Motor neuron (in vitro differentiated cells): Measurements from ENCODE around the gene TEC. TPM values are rescaled to one million over a fixed set of nuclear protein-coding genes. Genes with fewer than 3 reads are reported as not detected.
A peak's percentile ranks its signal among the peaks of the same experiment; 100 is the strongest.
"Not testable (repeated sequence)": the region's sequence is repeated elsewhere in the genome, so short reads cannot be mapped to it uniquely, and the experiment has no call there.

Source experiments
- ATAC-seq, 8 experiments: fragments of 200-7000 bp; cut with Tn5 transposase; replicated peaks in 6 of 8; 2 replicates each; pipeline ENCODE4 v1.8.0; 2021; ENCODE audit warnings: mild to moderate bottlenecking in 8 of 8, moderate library complexity in 8 of 8
- H3K27ac ChIP-seq, 2 donors: fragments of 250-450 bp; sonication (Bioruptor Pico); 2 replicates each; pipeline ENCODE4 v1.9.0; 2021; ENCODE audit warnings: antibody characterized with exemption in 2 of 2, mild to moderate bottlenecking in 2 of 2, moderate library complexity in 1 of 2
- H3K4me1 ChIP-seq, 2 donors: fragments of 250-450 bp; sonication (Bioruptor Pico); replicated peaks in 1 of 2; 2 replicates each; pipeline ENCODE4 v1.6.1; 2021; ENCODE audit warnings: antibody characterized with exemption in 2 of 2, mild to moderate bottlenecking in 2 of 2, moderate library complexity in 1 of 2
- H3K4me3 ChIP-seq, 5 donors: fragments of 250-450 bp; sonication (Bioruptor Pico); 2 replicates each; pipeline ENCODE4 v1.9.0; 2021; ENCODE audit warnings: antibody characterized with exemption in 5 of 5, mild to moderate bottlenecking in 5 of 5, moderate library complexity in 4 of 5
- WGBS, 10 experiments: fragments of 450-650 bp; shearing (Covaris generic); methylation state at CpG; one replicate each; pipeline ENCODE4 v1.0.0; 2022; 5-methylcytosine and 5-hydroxymethylcytosine counted together
- in situ Hi-C, 9 experiments: fragments of 400-800 bp; cut with MboI; loops; one replicate each; pipeline ENCODE4 v1.15.0; 2021; ENCODE audit warnings: low sequenced_read_pairs in 9 of 9, low pct_unique_long_range_greater_than_20kb in 2 of 9; ENCODE audit not compliant: unreplicated experiment in 9 of 9
- total RNA-seq, 8 experiments: library from RNA; unstranded; fragments of 300-600 nt; gene quantifications; 2 replicates each; pipeline versions ENCODE4 v1.2.3 to v1.2.4, GENCODE V29; 2022

Gene TEC
- total RNA-seq, 8 experiments from 2014 or later, result 0.05 to 3.4 (median 0.61) TPM

DNA sequence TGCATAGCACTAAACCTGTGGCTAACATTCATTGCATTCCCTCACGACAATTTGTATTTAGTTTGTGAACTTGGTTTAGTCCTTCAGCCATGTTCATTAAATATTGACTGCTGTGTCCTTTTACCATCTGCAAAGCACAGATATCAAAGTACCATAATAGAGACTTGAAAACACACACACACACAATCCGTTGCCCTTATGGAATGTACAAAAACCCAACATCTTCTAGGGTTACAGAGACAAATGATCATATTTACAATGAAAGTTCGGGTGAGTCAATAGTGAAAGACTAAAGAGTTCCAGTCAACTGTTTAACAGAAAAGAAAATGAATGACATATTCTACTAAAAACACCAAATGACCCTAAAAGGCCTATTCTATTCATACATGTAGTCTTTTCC is 84.8 kb downstream of the TEC start:
- 0 to 89% (median 78%) methylated on average over 1 to 3 of the region's 3 CpGs; no CpG with 5 or more reads in 2 of the 10 experiments for WGBS, 10 experiments
- H3K4me3 ChIP-seq, result no peak overlapping the region
- in situ Hi-C loops, result no loop called here
- peak in 1 of 8 experiments; percentile 93 for ATAC-seq
- no peak overlapping the region for H3K27ac ChIP-seq
- no peaks in the 10 kb centered on the region for H3K4me1 ChIP-seq

DNA sequence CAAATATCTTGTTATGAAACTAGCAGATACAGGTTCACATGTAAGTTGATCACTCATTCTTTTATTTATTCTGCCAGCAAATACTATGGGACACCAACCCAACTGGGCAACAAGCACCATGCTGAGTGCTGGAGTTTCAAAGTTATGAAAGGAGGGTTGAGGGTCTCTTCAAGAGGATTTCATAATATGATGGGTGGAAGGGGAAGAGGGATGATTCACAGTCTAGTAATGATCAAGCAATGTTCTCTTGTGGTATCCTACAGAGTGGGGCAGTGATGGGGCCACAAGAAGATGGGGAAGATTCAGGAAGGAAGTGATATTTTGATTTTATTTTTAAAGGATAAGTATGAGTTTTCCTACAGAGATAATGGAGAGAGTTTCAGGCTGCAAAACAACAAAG is 89.4 kb downstream of the TEC start:
- in situ Hi-C loops, result no loop called here

DNA sequence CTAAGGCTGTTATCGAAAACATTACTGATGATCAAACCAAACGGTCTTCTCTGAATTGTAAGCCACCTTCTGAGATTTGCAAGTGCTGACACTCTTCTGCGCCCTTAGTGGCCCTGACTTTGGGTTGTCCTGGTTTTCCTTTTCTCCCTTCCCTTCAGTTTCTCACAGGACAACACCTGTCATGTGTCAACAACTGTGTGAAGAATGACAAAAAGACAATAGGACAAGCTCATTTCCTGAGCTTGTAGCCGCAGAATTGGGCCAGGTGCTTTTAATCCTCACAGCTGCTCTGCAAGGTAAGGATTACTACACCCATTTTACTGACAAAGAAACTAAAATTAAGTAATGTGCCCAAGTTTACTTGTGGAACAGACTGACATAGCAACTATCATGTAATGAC is 90.7 kb downstream of the TEC start:
- no peaks in the 10 kb centered on the region for H3K4me1 ChIP-seq
- in situ Hi-C loops, result no loop called here
- WGBS, 10 experiments, result 43 to 100% (median 74%) methylated on average over 1 to 4 of the region's 4 CpGs; no CpG with 5 or more reads in 1 of the 10 experiments
- H3K4me3 ChIP-seq, result no peak overlapping the region
- no peak overlapping the region for H3K27ac ChIP-seq
- no peak for ATAC-seq

More for the DNA sequence above, 89.4 kb downstream of the TEC start:
- Histone ChIP-seq H3K27ac (no peak overlapping the region), H3K4me3 (no peak overlapping the region), H3K4me1 (no peaks in the 10 kb centered on the region)
- ATAC-seq, result no peak

DNA sequence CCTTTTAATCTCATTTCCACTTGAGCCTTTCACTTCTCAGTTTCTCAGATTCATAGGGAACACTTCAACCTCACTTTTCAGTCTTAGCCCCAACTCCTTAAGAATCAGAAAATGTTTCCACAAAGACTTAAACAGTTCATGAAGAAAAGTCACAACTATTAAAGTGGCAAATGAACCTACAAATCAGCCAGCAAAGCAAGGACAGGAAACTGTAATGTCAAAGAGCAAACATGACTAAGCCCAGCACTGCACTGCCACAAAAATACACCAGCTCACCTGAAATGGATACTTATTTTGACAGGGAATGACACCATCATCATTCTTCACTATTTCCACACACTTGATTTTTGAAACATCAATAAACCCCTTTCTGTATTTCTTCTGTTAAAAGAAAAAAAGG is 93.8 kb downstream of the TEC start:
- Histone ChIP-seq H3K27ac (no peak overlapping the region), H3K4me3 (no peak overlapping the region), H3K4me1 (no peaks in the 10 kb centered on the region)
- in situ Hi-C loops, result no loop called here
- no peak for ATAC-seq

DNA sequence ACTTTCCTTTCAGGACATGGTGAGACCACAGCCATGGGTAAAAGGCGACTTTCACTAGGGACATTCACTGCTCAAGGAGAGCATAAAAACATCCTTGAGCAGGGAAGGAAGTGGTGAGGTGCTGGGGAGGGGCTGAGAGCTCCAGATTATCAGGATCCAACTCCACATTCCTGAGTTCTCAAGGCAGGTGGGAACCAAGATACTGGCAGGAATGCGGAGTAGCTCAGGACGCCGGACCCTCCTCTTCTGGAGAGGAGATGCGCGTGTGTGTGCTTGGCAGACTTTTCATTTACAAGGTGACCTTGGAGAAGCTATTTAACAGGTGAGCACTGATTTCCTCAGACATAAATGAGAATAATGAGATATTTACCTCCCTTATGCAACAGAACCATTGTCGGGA is 94.3 kb downstream of the TEC start:
- ATAC-seq, result no peak
- 66 to 100% (median 90%) methylated on average over 1 to 7 of the region's 7 CpGs for WGBS, 10 experiments
- H3K27ac ChIP-seq, result no peak overlapping the region
- in situ Hi-C loops, result no loop called here
- H3K4me1 ChIP-seq, result no peaks in the 10 kb centered on the region
- no peak overlapping the region for H3K4me3 ChIP-seq

DNA sequence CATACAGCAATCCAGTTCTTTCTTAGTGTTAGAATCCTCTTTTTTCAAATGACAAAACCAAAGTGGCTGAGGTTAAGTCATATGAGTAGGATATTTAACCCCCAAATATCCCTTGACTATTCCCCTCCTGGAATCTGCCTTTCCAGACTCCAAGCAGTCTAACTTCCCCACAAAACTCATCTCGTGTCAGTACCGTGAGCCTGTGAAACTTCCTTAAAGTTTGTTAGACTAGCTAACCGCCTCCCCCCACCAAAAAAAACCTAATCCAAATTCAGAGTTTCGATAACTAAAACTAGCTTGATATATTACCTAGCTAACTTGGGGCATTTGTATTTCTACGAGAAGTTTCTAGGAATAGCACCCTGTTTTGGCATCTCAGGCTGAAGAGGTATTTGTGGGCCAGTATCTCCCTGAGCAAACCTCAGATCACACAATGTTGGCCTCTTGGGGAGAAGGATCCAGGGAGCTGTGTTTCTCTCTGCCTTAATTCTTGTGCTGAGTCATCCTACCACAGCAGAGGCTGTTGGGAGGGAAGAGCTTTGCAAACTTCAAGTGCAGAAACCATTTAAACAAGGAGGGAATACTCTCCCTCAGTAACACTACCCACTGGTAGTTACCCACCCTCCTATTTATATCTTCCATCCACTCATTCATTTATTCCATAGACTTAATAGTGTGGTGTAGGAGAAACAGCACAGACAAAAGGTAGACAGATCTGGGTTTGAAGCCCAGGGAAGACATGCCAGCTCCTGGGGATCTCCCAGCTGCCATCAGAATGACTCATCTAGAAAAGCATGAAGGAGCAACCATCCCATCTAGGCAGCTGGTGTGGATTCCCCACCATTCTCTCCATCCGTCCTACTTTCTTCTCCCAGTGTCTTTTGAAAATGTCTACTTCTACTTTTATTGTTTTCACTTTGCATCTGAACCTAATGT is 96.3 kb downstream of the TEC start:
- in situ Hi-C loops, result no loop called here
- WGBS, 10 experiments, result 51 to 93% (median 86%) methylated on average over 2 to 6 of the region's 6 CpGs; no CpG with 5 or more reads in 1 of the 10 experiments
- peak in 6 of 8 experiments; percentile 33 to 89 (median 40) for ATAC-seq
- no peaks in the 10 kb centered on the region for H3K4me1 ChIP-seq
- no peak overlapping the region for H3K4me3 ChIP-seq
- no peak overlapping the region for H3K27ac ChIP-seq

DNA sequence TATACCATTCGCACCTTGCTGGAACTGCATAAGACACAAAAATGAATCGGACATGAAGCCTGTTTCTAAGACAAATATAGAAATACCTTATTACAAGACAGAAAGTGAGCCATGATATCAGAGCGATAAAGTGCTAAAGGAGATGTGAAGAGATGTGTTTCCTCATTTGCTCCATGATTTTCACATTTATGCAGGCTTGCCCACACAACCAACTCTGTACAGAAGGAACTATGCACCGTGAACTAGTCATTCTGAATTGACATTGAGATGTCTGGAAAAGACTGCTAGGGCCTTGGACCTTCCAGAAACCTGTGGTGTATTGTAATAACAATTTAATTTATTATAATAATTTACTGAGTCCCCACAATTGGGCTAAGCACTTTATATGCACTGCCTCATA is 97.0 kb downstream of the TEC start:
- 20 to 100% (median 96%) methylated on average over 1 to 4 of the region's 4 CpGs; no CpG with 5 or more reads in 1 of the 10 experiments for WGBS, 10 experiments
- no peak for ATAC-seq
- H3K4me1 ChIP-seq, result no peaks in the 10 kb centered on the region

DNA sequence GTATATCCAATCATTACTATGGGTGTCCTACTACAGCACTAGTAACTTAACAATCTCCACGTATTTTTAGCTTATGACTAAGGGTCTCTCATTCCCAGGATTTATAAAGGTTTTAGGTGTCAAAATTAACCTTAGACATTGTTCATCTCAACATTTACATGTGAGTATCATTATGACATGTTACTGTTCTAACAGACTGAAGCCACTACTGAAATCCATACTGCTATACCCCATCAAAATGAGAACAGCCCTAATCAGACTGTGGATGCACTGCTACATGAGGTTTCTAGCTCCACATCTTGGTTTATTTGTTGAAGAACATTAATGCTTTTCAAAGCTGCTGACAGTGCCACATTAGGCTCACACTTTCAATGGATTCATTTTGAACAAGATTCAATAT is 100.0 kb downstream of the TEC start:
- Histone ChIP-seq H3K27ac (no peak overlapping the region), H3K4me3 (no peak overlapping the region), H3K4me1 (no peaks in the 10 kb centered on the region)
- in situ Hi-C loops, result no loop called here
- ATAC-seq, result no peak
- 43 to 80% (median 55%) methylated on average over 1 of the region's 1 CpG; no CpG with 5 or more reads in 6 of the 10 experiments for WGBS, 10 experiments

More for the DNA sequence above, 97.0 kb downstream of the TEC start:
- H3K4me3 ChIP-seq, result no peak overlapping the region
- no peak overlapping the region for H3K27ac ChIP-seq
- in situ Hi-C loops, result no loop called here

DNA sequence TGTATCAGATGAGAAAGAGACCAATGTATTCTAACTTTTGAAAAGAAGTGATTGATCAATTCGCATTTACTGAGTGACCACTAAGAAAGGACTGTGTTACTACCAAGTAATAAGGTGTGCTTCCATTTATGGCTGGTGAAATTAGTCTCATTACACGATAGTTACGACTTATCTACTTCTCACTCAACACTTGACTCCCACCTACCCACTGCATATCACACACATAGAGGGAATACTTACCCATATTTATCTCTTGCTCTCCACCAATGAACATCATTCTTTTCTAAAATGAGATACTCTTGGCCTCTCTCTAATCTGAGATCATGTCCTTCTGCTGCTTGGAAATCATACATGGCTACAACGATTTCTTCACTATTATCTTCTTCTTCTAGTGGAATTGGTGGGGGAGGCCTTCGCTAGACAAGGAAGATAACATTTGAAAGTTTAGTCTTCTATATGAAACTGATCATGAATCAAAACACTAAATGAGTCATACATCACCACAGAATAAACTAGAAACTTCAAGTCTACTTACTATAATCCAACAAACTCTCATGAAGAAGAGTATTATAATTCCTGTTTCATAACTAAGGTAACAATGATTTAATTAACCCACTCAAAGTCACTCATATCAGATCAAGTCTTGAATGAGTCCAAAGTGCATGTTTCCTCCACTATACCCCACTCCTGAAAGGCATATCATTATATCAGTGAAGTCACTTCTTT is 101.9 kb downstream of the TEC start:
- ATAC-seq, result no peak
- 49 to 98% (median 89%) methylated on average over 1 to 5 of the region's 5 CpGs for WGBS, 10 experiments
- Histone ChIP-seq H3K4me3 (no peak overlapping the region), H3K27ac (no peak overlapping the region), H3K4me1 (no peaks in the 10 kb centered on the region)
- in situ Hi-C loops, result no loop called here

DNA sequence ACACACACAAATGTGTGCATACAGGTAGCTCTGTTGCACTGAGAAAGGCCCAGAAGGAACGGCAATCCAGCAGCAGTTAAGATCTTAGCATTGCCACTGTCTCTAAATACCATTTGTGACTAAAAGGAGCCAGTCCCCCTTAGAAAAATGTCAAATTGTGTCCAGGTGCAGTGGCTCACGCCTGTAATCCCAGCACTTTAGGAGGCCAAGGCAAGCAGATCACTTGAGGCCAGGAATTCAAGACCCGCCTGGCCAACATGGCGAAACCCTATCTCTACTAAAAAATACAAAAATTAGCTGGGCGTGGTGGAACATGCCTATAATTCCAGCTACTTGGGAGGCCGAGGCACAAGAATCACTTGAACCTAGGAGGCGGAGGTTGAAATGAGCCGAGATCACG is 105.1 kb downstream of the TEC start:
- WGBS, 10 experiments, result 69 to 100% (median 92%) methylated on average over 3 to 9 of the region's 9 CpGs; no CpG with 5 or more reads in 1 of the 10 experiments
- H3K4me3 ChIP-seq, in situ Hi-C loops, H3K27ac ChIP-seq, H3K4me1 ChIP-seq, ATAC-seq: not testable (repeated sequence)

DNA sequence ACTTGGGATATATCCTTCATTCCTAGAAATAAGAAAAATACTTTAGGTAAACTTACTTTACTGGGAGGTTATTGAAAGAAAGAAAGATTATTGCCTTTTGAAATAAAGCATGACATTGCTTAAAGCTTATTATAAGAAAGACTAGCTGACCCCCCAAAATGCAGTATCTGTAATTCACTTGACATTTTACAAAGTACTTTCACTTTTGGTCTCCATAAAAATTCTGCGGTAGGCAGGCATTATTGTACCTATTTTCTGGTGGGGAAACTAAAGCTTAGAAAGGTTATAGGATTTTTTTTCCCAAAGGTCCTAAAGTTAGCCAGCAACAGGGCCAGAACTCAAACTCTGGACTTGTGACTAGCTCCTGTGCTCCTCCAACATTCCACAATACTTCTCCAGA is 105.9 kb downstream of the TEC start:
- no peak for ATAC-seq
- H3K27ac ChIP-seq, result no peak overlapping the region
- 33 to 100% (median 87%) methylated on average over 1 of the region's 1 CpG; no CpG with 5 or more reads in 2 of the 10 experiments for WGBS, 10 experiments
- no peak overlapping the region for H3K4me3 ChIP-seq
- H3K4me1 ChIP-seq, result no peaks in the 10 kb centered on the region
- in situ Hi-C loops, result no loop called here

DNA sequence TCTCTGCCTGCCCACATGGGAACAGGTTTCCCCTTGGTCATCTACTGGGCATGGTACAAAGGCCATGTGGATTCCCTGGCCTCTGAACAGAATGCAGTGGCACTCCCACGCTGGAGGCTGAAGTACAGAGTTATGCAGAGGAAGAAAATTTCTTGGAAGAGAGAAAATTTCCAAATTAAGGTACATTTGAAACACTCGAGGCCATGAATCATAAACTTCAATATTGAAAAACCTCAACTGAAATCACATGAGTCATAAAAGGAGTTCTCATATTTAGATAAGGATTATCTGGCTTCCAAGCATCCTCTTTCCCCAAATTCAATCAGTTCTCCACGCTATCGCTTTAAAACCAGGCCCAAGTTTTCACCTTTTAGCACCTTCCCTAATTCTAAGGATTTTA is 107.5 kb downstream of the TEC start:
- in situ Hi-C loops, result no loop called here
- 26 to 100% (median 77%) methylated on average over 1 to 4 of the region's 4 CpGs for WGBS, 10 experiments
- Histone ChIP-seq H3K4me3 (no peak overlapping the region), H3K27ac (no peak overlapping the region), H3K4me1 (no peaks in the 10 kb centered on the region)
- peak in 3 of 8 experiments; percentile 85 to 95 (median 94) for ATAC-seq

DNA sequence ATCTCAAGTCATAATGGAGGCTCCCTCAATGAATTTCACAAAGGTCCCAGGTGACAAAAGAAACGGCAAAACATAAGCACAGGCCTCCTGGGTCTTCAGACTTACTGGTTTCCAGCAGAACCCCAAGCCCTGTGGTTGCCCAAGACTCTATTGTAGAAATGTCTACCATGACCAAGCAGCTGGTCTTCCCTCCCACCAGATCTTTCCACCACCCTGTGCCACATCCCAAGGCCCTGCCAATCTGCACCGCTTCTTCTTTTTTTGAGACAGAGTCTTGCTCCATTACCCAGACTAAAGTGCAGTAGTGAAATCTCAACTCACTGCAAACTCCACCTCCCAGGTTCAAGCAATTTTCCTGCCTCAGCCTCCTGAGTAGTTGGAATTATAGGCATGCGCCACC is 112.4 kb downstream of the TEC start:
- 40 to 100% (median 84%) methylated on average over 1 to 3 of the region's 3 CpGs; no CpG with 5 or more reads in 2 of the 10 experiments for WGBS, 10 experiments
- H3K4me1 ChIP-seq, result no peaks in the 10 kb centered on the region
- ATAC-seq, result no peak
- in situ Hi-C loops, result no loop called here
- H3K27ac ChIP-seq, result no peak overlapping the region
- H3K4me3 ChIP-seq, result no peak overlapping the region
